ENCODE measurements around the gene ELAVL4.
A peak's percentile ranks its signal among the peaks of the same experiment; 100 is the strongest.

Gene ELAVL4

DNA sequence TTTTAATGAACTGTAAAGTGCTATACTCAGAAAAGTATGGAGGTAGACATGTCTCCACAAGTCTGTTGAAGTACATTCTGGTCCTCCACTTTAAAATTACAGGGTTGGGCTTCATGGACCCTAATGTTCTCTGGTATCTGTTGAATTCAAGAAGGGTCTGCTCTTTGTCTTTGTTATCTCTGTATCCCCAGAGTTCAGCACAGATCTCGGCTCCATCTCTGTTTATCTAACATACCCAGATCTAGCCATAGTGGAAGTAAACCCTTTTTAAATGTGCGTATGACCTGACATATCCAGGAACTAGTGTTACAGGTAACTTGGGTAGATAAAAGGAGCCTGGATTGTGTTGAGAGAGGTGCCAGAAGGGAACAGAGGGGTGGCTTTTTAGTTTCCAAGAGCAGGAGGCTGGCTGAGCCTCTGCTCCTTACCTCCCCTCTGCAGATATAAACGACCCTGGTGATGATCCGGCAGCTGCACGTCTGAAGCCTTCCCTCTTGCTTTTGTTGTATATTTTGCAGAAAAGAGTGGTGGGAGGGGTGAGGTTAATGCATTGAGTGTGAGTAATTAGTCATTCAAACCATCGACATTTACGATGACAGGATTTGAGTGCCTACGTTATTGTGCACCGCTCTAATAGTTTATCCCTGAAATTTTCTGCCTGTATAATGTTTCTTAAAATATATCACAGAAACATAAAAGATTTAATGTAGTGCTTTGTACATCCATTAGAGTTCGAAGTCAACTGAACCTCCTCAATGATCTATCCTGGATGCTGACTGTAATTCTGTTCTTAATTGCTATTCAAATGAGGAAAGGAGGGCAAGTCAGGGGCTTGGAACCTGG, 30.8 kb downstream of the ELAVL4 start:
- TF ChIP-seq, protein P1, sequence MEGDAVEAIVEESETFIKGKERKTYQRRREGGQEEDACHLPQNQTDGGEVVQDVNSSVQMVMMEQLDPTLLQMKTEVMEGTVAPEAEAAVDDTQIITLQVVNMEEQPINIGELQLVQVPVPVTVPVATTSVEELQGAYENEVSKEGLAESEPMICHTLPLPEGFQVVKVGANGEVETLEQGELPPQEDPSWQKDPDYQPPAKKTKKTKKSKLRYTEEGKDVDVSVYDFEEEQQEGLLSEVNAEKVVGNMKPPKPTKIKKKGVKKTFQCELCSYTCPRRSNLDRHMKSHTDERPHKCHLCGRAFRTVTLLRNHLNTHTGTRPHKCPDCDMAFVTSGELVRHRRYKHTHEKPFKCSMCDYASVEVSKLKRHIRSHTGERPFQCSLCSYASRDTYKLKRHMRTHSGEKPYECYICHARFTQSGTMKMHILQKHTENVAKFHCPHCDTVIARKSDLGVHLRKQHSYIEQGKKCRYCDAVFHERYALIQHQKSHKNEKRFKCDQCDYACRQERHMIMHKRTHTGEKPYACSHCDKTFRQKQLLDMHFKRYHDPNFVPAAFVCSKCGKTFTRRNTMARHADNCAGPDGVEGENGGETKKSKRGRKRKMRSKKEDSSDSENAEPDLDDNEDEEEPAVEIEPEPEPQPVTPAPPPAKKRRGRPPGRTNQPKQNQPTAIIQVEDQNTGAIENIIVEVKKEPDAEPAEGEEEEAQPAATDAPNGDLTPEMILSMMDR (IDR thresholded peaks at IDR 0.05; ENCODE audit: insufficient read depth, low read depth, low read length, missing control alignments), result no peak
- H3K4me3 ChIP-seq (ENCODE audit: low read length), result no peak overlapping the region
- DNase-seq (ENCODE audit: low read depth), result no peak

DNA sequence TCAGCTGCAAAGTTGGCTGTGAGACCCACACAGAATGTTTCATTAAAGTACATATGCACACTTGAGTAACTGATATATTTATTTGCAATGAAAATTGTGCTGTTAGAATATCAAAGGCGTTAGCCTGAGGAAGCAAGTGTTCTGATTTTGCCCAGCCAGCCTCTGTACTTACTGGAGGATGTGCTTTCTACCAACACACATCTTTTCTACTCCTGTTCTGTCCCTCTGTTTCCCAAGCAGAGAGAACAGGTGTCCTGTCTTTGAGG, 31.4 kb downstream of the ELAVL4 start:
- TF ChIP-seq, protein P1 (IDR thresholded peaks at IDR 0.05; ENCODE audit: insufficient read depth, low read depth, low read length, missing control alignments), result no peak
- H3K4me3 ChIP-seq (ENCODE audit: low read length), result no peak overlapping the region

DNA sequence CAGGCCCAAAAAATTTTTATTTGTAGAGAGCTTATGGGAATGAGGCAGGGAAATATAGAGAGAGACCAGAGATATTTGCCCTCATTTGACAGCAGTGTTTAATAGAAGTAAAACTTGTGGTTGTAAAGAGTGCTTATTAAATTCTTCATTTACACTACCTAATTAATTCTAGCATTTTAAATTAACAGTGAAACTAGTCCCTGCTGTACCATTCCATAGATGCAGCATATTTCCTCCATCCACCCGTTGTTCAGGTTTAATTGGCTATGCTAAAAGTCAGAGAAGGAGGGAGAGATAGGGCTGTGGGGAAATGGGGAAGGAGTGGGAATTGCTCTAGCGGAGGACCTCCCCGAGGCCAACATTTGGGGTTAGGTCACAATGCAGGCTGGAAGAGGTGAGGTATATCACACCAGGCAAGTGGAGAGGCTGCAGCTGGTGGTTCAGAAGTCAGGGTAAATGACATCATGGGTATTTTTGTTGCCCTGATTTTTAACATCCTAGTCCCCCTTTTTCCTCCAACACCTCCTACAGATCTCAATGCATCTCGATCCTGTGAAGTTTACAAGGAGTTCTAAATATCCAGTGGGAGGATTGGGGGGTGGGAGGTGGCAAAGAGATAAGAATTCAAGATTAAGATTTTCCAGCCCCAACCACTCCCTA, 38.6 kb downstream of the ELAVL4 start:
- no peak overlapping the region for H3K4me3 ChIP-seq (ENCODE audit: low read length)
- DNase-seq (ENCODE audit: low read depth), result no peak
- TF ChIP-seq, protein P1 (IDR thresholded peaks at IDR 0.05; ENCODE audit: insufficient read depth, low read depth, low read length, missing control alignments), result no peak

More for the DNA sequence above, 31.4 kb downstream of the ELAVL4 start:
- DNase-seq (ENCODE audit: low read depth), result no peak

GRCh38 chr1:50148142-50148923, 39.6 kb downstream of the ELAVL4 start:
- DNase-seq (ENCODE audit: low read depth), result peak; percentile 1
- TF ChIP-seq, protein P1 (IDR thresholded peaks at IDR 0.05; ENCODE audit: insufficient read depth, low read depth, low read length, missing control alignments), result no peak

GRCh38 chr1:50152236-50152635, 43.5 kb downstream of the ELAVL4 start:
- no peak for DNase-seq (ENCODE audit: low read depth)
- TF ChIP-seq, protein P1 (IDR thresholded peaks at IDR 0.05; ENCODE audit: insufficient read depth, low read depth, low read length, missing control alignments), result no peak
- H3K4me3 ChIP-seq (ENCODE audit: low read length), result no peak overlapping the region

More at GRCh38 chr1:50148142-50148923, 39.6 kb downstream of the ELAVL4 start:
- H3K4me3 ChIP-seq (ENCODE audit: low read length), result no peak overlapping the region

- TF ChIP-seq, protein P1 (IDR thresholded peaks at IDR 0.05; ENCODE audit: insufficient read depth, low read depth, low read length, missing control alignments), result no peak
- no peak for DNase-seq (ENCODE audit: low read depth)
- H3K4me3 ChIP-seq (ENCODE audit: low read length), result no peak overlapping the region
Observed at GRCh38 chr1:50155541-50155940, 46.8 kb downstream of the ELAVL4 start.

All from epithelial cell of esophagus (primary cell).